Left lobe of liver (tissue), 2 donors: Measurements from ENCODE around the gene ITPRIP. TPM values are rescaled to one million over a fixed set of nuclear protein-coding genes. Genes with fewer than 3 reads are reported as not detected.

Experiments used
- ATAC-seq: fragments of 200-7000 bp; cut with Tn5 transposase; one replicate; pipeline ENCODE4 v1.9.1; 2020; ENCODE audit warnings: mild to moderate bottlenecking, moderate library complexity
- DNase-seq: peaks from one replicate; pipeline ENCODE4 v3.0.0-alpha.2; 2020; ENCODE audit warnings: low spot score
- total RNA-seq: library from RNA; stranded (reverse); gene quantifications from one replicate; pipeline ENCODE4 v1.2.1, GENCODE V29; 2021
- donor health status: DM: no; HTN: no; CAD: no; lungs with moderate emphysema.
- donor health status: DM: no; HTN: yes; CAD: no.

The ITPRIP gene
- total RNA-seq, 1 donor from 2014 or later = 4.5 TPM

GRCh38 chr10:104309980-104310978 is 28.0 kb downstream of the ITPRIP start:
- DNase-seq = peak; percentile 69
- peak; percentile 89 for ATAC-seq

- ATAC-seq (no peak), DNase-seq (no peak)
Measured at GRCh38 chr10:104308439-104308903, 29.8 kb downstream of the ITPRIP start.

- DNase-seq = no peak
- no peak for ATAC-seq
Measured at GRCh38 chr10:104307576-104308438, 30.5 kb downstream of the ITPRIP start.

GRCh38 chr10:104306897-104307296 is 31.4 kb downstream of the ITPRIP start:
- DNase-seq = no peak
- ATAC-seq = no peak

- no peak for DNase-seq
Measured at GRCh38 chr10:104304927-104305326, 33.3 kb downstream of the ITPRIP start.

GRCh38 chr10:104304356-104304745 is 33.9 kb downstream of the ITPRIP start:
- ATAC-seq (no peak), DNase-seq (no peak)

More at GRCh38 chr10:104304927-104305326, 33.3 kb downstream of the ITPRIP start:
- no peak for ATAC-seq

- ATAC-seq (no peak), DNase-seq (no peak)
Measured at GRCh38 chr10:104303594-104304355, 34.5 kb downstream of the ITPRIP start.

GRCh38 chr10:104301907-104302690 is 36.2 kb downstream of the ITPRIP start:
- DNase-seq (no peak), ATAC-seq (no peak)

- ATAC-seq (peak; percentile 74), DNase-seq (no peak)
Measured at GRCh38 chr10:104300736-104301292, 37.5 kb downstream of the ITPRIP start.

GRCh38 chr10:104300002-104300735 is 38.1 kb downstream of the ITPRIP start:
- ATAC-seq (peak; percentile 41), DNase-seq (no peak)

- ATAC-seq (peak; percentile 21), DNase-seq (no peak)
Measured at GRCh38 chr10:104299031-104299904, 39.0 kb downstream of the ITPRIP start.

- ATAC-seq (no peak), DNase-seq (no peak)
Measured at GRCh38 chr10:104297697-104298660, 40.3 kb downstream of the ITPRIP start.

GRCh38 chr10:104296687-104297436 is 41.4 kb downstream of the ITPRIP start:
- no peak for ATAC-seq
- no peak for DNase-seq

GRCh38 chr10:104293781-104294321 is 44.4 kb downstream of the ITPRIP start:
- peak; percentile 30 for ATAC-seq
- no peak for DNase-seq

- DNase-seq (no peak), ATAC-seq (no peak)
Measured at GRCh38 chr10:104293011-104293410, 45.3 kb downstream of the ITPRIP start.
